HG03064 (cell line): Measurements from ENCODE around the gene COMMD1.
"Not testable (repeated sequence)": the region's sequence is repeated elsewhere in the genome, so short reads cannot be mapped to it uniquely, and the experiment has no call there.

Experiments
- ATAC-seq: cut with Tn5 transposase; IDR thresholded peaks from one replicate; pipeline ENCODE4 v1.9.1; 2021; ENCODE audit warnings: low read depth; ENCODE audit not compliant: unreplicated experiment

Gene COMMD1

GRCh38 chr2:61922714-61923113, 17.2 kb downstream of the COMMD1 start:
- ATAC-seq = no peak

- no peak for ATAC-seq
Observed at GRCh38 chr2:61924895-61925663, 19.6 kb downstream of the COMMD1 start.

DNA sequence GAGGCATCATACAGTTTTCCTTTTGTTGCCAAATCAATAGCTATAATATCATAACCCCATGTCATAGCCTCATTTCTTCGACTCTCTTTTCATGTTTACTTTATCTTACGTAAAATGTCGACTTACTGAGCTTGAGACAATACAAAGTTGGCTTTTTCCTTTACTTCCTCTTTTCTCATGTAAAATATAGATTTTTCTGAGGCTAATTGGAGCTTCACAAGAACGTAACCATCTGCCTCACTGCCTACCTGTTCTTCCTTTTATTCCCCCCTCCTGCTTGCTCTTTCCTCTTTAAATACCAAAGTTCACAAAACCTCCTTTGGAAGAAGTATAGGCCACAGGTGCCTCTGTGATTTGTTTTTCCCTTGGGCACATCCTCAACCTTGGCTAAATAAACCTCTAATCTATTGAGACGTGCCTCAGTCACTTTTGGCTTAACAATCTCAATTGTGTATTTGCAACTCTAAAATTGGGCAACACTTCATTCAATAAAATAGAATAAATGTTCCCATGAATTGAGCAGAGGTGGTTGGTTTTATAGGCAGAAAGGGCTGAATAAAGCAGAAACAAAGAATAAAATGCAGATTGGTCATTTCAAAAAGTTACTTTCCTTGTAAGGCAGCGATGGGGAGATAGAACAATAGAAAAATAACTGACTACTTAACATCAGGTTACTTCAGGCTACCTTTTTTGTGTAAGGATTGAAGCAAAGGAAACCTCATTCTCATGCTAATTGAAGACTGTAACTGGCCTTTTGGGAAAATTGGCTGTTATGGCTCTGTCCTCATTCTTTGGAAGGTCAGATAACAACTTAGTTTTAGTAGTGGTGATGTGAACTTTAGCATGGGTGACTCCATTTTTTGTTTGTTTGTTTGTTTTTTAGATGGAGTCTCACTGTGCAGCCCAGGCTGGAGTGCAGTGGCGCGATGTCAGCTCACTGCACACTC, 21.3 kb downstream of the COMMD1 start:
- ATAC-seq = no peak

DNA sequence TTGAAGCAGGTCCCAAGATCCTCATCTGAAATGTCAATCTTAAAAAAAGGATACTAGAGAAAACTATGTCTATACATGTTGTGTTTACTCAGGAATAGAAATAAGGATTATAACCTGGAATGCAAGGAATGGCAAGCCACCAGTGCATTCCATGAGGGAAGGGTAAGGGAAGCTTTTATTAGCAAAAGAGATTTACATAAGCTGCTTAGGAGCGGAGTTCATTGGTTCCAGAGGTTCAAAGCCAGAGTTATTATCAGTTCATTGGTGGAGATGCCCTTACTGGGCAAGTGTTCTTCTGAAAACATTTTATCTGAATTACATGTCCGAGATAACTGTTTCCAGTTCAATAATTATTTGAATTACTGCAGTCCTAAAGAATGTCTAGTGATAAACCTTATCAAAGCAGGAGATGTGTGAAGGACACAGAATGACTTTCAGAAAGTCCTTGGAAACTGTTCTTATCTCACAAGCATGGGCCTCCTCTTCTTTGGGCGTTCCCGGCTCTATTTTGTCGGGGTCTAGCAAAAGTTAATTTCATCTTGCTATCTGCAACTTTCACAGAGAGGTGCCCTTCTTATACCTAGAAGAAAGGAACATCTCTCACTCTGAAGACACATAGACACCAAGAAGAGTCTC, 23.5 kb downstream of the COMMD1 start:
- ATAC-seq = no peak

DNA sequence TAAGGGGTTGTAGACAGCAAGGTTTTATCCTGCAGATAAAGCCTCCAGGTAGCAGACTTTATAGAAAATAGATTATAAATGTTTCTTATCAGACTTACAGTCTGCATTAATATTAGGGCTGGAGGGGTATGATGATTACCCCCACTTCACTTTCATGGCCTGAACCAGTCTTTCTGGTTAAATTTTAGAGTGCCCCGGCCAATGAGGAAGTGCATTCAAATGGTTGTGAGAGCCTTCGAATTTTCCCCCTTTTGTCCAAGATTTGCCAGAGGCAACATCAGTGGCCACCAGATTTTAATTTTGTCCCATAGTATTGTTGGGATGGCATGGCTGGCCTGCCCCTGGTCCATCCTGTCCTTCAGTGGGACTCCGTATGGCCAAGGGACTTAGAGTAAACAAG, 31.6 kb downstream of the COMMD1 start:
- ATAC-seq = no peak

GRCh38 chr2:61937886-61938285, 32.4 kb downstream of the COMMD1 start:
- no peak for ATAC-seq

GRCh38 chr2:61938511-61938910, 33.0 kb downstream of the COMMD1 start:
- no peak for ATAC-seq

- ATAC-seq = no peak
Observed at GRCh38 chr2:61943251-61943650, 37.8 kb downstream of the COMMD1 start.

DNA sequence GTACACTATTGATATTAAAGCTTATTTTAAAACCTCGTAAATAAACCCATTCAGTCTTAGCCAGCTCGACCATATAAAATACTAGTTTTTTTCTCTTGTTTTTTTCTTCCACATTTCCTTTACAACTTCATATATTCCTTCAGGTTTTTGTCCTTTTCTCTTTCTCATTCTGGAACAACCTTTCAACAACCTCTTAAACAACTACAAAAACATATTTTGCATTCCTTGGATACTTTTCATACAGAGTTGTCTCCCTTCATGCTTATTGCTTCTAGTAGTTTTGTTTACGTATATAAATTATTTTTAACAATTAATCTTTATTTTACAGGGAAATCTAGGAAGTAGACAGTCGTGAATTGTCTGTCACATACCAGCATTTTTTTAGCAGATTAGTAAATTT, 41.2 kb downstream of the COMMD1 start:
- ATAC-seq = no peak

DNA sequence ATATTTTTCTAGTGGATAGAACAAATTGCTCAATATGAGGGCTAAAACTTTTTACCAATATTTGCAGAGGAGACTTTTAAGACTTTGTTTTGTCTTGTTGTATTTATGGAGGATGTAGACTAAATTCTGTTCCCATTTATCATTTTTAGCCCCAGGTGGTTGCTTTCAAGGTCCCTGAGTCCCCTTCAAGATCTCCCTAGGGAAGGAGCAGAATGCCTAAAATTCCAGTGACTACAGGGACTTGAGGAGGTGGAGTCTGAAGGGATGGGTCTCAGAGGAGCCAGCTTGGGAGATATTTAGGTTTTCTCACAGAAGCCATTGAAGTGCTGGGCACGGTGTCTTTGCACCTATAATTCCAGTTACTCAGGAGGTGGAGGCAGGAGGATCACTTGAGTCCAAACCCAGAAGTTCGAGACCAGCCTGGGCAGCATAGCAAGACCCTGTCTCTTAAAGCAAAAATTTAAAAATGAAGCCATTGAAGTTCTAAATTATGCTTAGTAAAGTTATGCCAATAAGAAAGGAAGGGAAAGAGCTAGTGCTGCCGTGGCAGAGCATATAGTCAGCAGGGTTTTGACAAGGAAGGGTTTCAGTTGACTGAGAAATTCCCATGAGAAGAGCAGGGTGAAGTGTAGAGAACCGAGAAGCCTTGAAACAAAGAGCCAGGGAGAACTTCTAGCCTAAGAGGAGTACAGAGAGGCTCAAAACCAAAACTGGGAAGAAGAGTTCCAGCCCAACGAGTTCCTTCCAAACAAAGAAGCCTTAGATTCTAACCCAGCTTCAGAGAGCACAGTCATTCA, 43.4 kb downstream of the COMMD1 start:
- no peak for ATAC-seq

DNA sequence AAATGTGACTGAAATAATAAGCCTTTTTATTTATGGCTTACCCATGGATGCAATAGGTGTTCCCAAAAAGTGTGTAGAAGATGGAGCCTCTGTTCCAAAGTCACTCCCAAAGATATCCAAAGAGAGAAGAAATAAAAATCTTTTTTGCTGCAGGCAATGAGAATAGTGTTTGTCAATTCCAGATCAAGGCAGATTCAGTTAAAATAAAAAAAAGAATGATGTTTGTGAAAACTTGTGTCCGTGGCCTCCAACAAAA, 43.9 kb downstream of the COMMD1 start:
- ATAC-seq = no peak

DNA sequence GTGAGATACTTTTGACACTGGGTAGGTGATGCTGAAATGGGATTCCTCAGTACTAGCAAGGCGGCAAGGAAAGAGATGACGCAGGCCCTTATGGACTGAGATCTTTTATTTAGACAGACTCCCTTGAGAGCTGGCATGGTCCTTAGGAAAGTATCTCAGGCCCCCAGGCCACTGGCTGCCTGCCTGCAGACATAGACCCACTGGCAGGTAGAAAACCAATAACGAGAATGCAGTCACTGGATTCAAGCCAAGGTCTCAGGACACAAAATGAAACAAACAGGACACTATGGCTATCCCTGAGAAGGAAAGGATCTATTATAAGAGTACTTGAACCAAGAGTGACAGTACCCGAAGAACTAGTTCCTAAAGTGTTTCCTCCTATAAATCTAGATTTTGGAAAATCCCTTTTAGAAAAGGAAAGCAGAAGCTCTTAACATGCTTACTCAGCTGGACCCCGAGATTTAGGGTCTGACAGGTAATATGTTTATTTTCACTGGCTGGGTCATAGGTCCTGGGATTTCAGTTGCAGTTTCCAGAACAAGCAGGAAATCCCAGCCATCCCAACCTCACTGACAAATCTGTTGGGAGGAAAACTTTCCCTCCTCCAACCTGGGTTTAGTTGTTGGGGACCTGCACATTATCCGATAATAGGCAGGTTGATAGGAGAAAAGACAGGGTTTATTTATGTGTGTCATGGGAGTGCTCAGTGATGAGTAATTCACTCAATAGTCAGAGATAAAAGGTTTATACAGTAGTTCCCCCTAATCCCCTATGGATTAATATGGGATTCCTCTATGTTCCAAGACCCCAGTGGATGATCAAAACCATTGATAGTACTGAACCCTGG, 44.5 kb downstream of the COMMD1 start:
- ATAC-seq = no peak

DNA sequence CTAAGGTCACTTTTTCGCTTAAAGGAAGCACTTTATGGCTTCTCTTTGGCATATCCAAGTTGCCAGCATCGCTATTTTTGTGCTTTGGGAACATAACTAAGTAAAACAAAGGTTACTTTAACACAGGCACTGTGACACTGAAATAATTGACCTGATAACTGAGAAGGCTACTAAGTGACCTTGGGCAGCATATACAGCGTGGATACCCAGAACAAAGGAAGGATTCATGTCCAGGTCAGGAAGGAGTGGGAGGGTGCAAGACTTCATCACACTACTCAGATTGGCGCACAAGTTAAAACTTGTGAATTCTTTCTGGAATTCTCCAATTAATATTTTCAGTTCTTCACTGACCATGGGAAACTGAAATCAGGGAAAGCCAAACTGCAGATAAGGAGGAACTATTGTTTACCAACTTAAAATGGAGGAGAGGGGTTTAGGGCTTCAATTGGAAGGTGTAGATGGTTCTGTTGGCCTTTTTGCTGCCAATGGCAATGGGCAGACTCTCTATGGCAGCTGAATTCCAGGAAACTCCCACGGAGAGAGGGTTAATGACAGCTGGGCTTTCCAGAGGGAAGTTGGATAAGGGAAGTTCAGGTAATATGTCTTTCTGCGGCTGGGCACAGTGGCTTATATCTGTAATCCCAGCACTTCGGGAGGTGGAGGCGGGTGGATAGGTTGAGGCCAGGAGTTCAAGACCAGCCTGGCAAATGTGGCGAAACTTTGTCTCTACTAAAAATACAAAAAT, 45.3 kb downstream of the COMMD1 start:
- no peak for ATAC-seq

GRCh38 chr2:61951881-61952280, 46.4 kb downstream of the COMMD1 start:
- ATAC-seq = no peak

- ATAC-seq = no peak
Observed at GRCh38 chr2:61952288-61952687, 46.8 kb downstream of the COMMD1 start.

DNA sequence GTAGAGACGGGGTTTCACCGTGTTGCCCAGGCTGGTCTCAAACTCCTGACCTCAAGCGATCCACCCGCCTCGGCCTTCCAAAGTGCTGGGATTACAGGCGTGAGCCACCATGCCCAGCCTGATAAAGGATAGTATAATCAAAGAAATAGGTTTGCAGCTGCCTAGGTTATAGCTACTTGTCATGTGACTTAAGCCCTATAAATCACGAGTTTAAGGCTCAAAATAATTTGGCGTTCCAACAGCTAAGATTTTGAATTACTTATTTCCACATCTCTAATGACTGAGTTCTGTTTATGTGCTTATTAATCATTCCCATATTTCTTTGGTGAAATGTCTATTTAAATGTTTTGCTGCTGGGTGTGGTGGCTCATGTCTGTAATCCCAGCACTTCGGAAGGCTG, 49.4 kb downstream of the COMMD1 start:
- not testable (repeated sequence) for ATAC-seq

- ATAC-seq = no peak
Observed at GRCh38 chr2:61959381-61960293, 54.2 kb downstream of the COMMD1 start.

DNA sequence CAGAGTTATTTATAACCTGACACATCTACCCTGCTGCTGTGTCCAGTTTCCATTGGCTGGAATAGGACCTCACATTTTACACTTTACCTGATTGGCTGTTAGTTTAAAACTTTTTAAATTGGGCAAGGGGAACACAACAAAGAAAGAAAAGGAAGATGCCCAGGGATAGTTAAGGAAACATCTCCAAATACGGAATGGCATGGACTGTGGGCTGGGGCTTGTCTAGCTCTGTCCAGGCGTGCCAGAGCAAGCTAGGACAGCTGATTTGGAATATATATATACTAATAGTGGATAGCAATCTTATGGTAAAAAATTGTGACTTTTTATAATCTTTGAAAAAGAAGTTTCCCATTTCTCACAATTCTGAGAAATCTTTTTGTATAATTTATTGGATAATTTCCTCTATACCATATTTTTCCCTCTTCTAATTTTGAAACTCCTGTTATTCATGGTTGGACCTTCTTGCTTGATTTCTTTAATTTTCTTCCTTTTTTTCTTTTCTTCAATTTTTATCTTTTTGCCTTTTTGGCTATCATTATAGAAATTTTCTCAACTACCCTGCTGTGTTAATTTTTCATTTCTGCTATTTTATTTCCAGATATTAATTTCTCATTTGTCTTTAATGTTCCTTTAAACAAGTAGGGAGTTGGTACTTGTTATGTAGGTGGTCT, 55.9 kb downstream of the COMMD1 start:
- ATAC-seq = no peak
